Pancreas (tissue), 10 donors: ENCODE measurements around the gene MAPK14. TPM values are rescaled to one million over a fixed set of nuclear protein-coding genes. Genes with fewer than 3 reads are reported as not detected.
"Not testable (repeated sequence)": the region's sequence is repeated elsewhere in the genome, so short reads cannot be mapped to it uniquely, and the experiment has no call there.

Source experiments
- ATAC-seq, 4 donors: fragments of 200-7000 bp; cut with Tn5 transposase; one replicate each; pipeline versions ENCODE4 v1.8.0 to v1.9.1; 2020; ENCODE audit warnings: mild to moderate bottlenecking in 4 of 4, moderate library complexity in 4 of 4
- DNase-seq, 6 donors: peaks; one replicate each; pipeline ENCODE4 v3.0.0-alpha.2; 2020
- FAIRE-seq: peaks from 2 replicates; lab custom pipeline; 2012; peaks lifted over from hg19 to GRCh38; lab: Jason Lieb, UNC
- H3K27ac ChIP-seq, 4 donors: fragments of 200-600 bp; sonication (generic); 1 replicate in 3 of 4; 2 replicates in 1 of 4; pipeline versions ENCODE4 v1.5.0 to v1.8.0; 2020
- H3K27me3 ChIP-seq, 4 donors: fragments of 200-600 bp; one replicate each; pipeline ENCODE4 v1.8.0; 2021
- H3K36me3 ChIP-seq, 3 donors: fragments of 200-600 bp; sonication (generic) in 1 of 3; one replicate each; pipeline versions ENCODE4 v1.5.0 to v1.8.0; 2020 to 2021
- H3K4me1 ChIP-seq, 3 donors: fragments of 200-600 bp; one replicate each; pipeline ENCODE4 v1.8.0; 2021
- H3K4me3 ChIP-seq, 4 donors: fragments of 200-600 bp; sonication (generic) in 2 of 4; one replicate each; pipeline versions ENCODE4 v1.5.0 to v1.8.0; 2020 to 2021
- H3K9me3 ChIP-seq, 4 donors: fragments of 200-600 bp; one replicate each; pipeline ENCODE4 v1.8.0; 2021
- CTCF ChIP-seq, 4 donors: fragments of 200-600 bp; sonication (generic) in 3 of 4; IDR thresholded peaks; one replicate each; pipeline versions ENCODE4 v1.5.0 to v1.8.0; 2021; ENCODE audit warnings: antibody characterized with exemption in 4 of 4
- whole genome bisulfite sequencing, 2 donors: extraction: QIAGEN DNeasy Blood & Tissue Kit; methylation state at CpG; one replicate each; pipeline ENCODE4 v1.1.7; 2013; 5-methylcytosine and 5-hydroxymethylcytosine counted together
- intact Hi-C, 3 donors: fragments of 100-400 bp; cut with DNase I; formaldehyde crosslinking; loops; one replicate each; pipeline versions ENCODE4 v1.11.1 to v1.14.2; 2022
- polyA plus RNA-seq, 2 donors: library from polyadenylated mRNA; stranded (reverse); fragments of 200-250 nt; gene quantifications; one replicate each; pipeline ENCODE4 v1.2.3, GENCODE V29; 2013
- total RNA-seq, 6 donors: library from RNA; stranded (reverse); fragmentation: NEBNext Ultra II Directional in 4 of 6; extraction: Animal tissue kit (Norgen Biotek cat#: 25700) in 4 of 6; gene quantifications; one replicate each; pipeline versions ENCODE4 v1.2.1 to v1.2.4, GENCODE V29; 2021 to 2023
- donor health status: healthy with polysubstance abuse.
- donor health status: DM: no; HTN: no; CAD: no; lungs with moderate emphysema.
- donor health status: DM: no; HTN: no; CAD: no.
- donor health status: control.
- donor health status: control.
- donor health status: Bipolar disorder and iron deficiency.
- donor health status: DM: yes; HTN: yes; CAD: no.
- donor health status: DM: no; HTN: no; CAD: no.
- donor health status: DM: no; HTN: no; CAD: no.
- donor health status: DM: yes; HTN: yes; CAD: no.

Gene MAPK14
- total and polyA plus RNA-seq, 8 donors, result 6.8 to 29.9 (median 16.6) TPM

GRCh38 chr6:36028877-36029324 is 1.3 kb downstream of the MAPK14 start:
- FAIRE-seq, result no peak
- Histone ChIP-seq H3K27ac (peak overlapping the region; percentile 88 to 95 (median 93)), H3K27me3 (no peaks in the 10 kb centered on the region), H3K4me1 (peaks cover 5 to 31% (median 20%) of the 10 kb centered on the region in 3 donors), H3K4me3 (peak overlapping the region; percentile 92 to 99 (median 98)), H3K36me3 (no peaks in the 10 kb centered on the region), H3K9me3 (no peaks in the 10 kb centered on the region)
- TF ChIP-seq CTCF (IDR thresholded peaks at IDR 0.05), result no peak
- WGBS, 2 donors, result 0% methylated on average over 13 of the region's 13 CpGs
- peak in 5 of 6 donors; percentile 50 to 65 (median 56) for DNase-seq
- intact Hi-C loops, result loop anchor here in 1 of 3 donors (10.0 kb wide), 1 partner anchor 66 kb away; no protein-coding TSS in a partner anchor
- peak; percentile 32 to 66 (median 53) for ATAC-seq

- Histone ChIP-seq H3K27me3 (no peaks in the 10 kb centered on the region), H3K27ac (peak overlapping the region in 2 of 4 donors; percentile 93 to 95), H3K36me3 (no peaks in the 10 kb centered on the region), H3K4me3 (peak overlapping the region; percentile 92 to 99 (median 98)), H3K4me1 (peaks cover 5 to 34% (median 26%) of the 10 kb centered on the region in 3 donors), H3K9me3 (no peaks in the 10 kb centered on the region)
- DNase-seq (no peak), ATAC-seq (no peak), FAIRE-seq (no peak)
- intact Hi-C loops, result loop anchor here in 1 of 3 donors (10.0 kb wide), 1 partner anchor 65 kb away; no protein-coding TSS in a partner anchor
- 1 to 2% methylated on average over 6 of the region's 6 CpGs for WGBS, 2 donors
- TF ChIP-seq CTCF (IDR thresholded peaks at IDR 0.05), result no peak
Observed at GRCh38 chr6:36029464-36029863, 1.9 kb downstream of the MAPK14 start.

GRCh38 chr6:36032261-36032660 is 4.7 kb downstream of the MAPK14 start:
- no peak for TF ChIP-seq CTCF (IDR thresholded peaks at IDR 0.05)
- 80 to 82% methylated on average over 1 of the region's 1 CpG for WGBS, 2 donors
- H3K36me3 ChIP-seq, result no peaks in the 10 kb centered on the region
- no peak overlapping the region for H3K27ac ChIP-seq
- no peak for DNase-seq
- peaks cover 5 to 45% (median 30%) of the 10 kb centered on the region in 3 donors for H3K4me1 ChIP-seq
- no peaks in the 10 kb centered on the region for H3K27me3 ChIP-seq
- no peaks in the 10 kb centered on the region for H3K9me3 ChIP-seq
- FAIRE-seq, result no peak
- ATAC-seq, result no peak
- H3K4me3 ChIP-seq, result no peak overlapping the region
- intact Hi-C loops, result no loop called here

GRCh38 chr6:36033144-36033543 is 5.5 kb downstream of the MAPK14 start:
- H3K4me1 ChIP-seq, result peaks cover 5 to 53% (median 32%) of the 10 kb centered on the region in 3 donors
- FAIRE-seq, intact Hi-C loops, H3K9me3 ChIP-seq, H3K27me3 ChIP-seq, H3K36me3 ChIP-seq, ATAC-seq, H3K4me3 ChIP-seq, DNase-seq, H3K27ac ChIP-seq: not testable (repeated sequence)
- WGBS, 2 donors, result 93% methylated on average over 10 of the region's 10 CpGs

GRCh38 chr6:36033935-36034334 is 6.3 kb downstream of the MAPK14 start:
- Histone ChIP-seq H3K27ac (no peak overlapping the region), H3K27me3 (no peaks in the 10 kb centered on the region), H3K4me3 (no peak overlapping the region), H3K9me3 (no peaks in the 10 kb centered on the region), H3K36me3 (no peaks in the 10 kb centered on the region), H3K4me1 (peaks cover 9 to 61% (median 40%) of the 10 kb centered on the region in 3 donors)
- 79 to 81% methylated on average over 3 of the region's 3 CpGs for WGBS, 2 donors
- DNase-seq (no peak), ATAC-seq (no peak), FAIRE-seq (no peak)
- no peak for TF ChIP-seq CTCF (IDR thresholded peaks at IDR 0.05)
- intact Hi-C loops, result no loop called here
